DND-41 (cell line): ENCODE data around the gene FBRSL1.
"Not testable (repeated sequence)": the region's sequence is repeated elsewhere in the genome, so short reads cannot be mapped to it uniquely, and the experiment has no call there.

Experiments used
- ATAC-seq: fragments of 200-7000 bp; cut with Tn5 transposase; 3 replicates; pipeline ENCODE4 v1.9.1; 2021; ENCODE audit warnings: low read depth; ENCODE audit not compliant: insufficient read depth
- DNase-seq: peaks from one replicate; pipeline ENCODE4 v3.0.0-alpha.2; 2020
- H2AFZ ChIP-seq: 2 replicates; pipeline ENCODE4 v1.6.0; 2012; ENCODE audit warnings: low read depth, low read length
- H3K27ac ChIP-seq: 2 replicates; pipeline ENCODE4 v1.5.1; 2012; ENCODE audit warnings: low read length, inconsistent platforms
- H3K27me3 ChIP-seq: fragments of 200-600 bp; sonication (generic); 2 replicates; pipeline ENCODE4 v1.6.0; 2012; ENCODE audit warnings: low read length, mild to moderate bottlenecking, inconsistent platforms; ENCODE audit not compliant: insufficient read depth, poor library complexity
- H3K36me3 ChIP-seq: 2 replicates; pipeline ENCODE4 v1.5.1; 2012; ENCODE audit warnings: low read length, inconsistent platforms; ENCODE audit not compliant: insufficient read depth
- H3K4me1 ChIP-seq: 2 replicates; pipeline ENCODE4 v1.5.1; 2012; ENCODE audit warnings: mild to moderate bottlenecking, low read length; ENCODE audit not compliant: insufficient read depth
- H3K4me2 ChIP-seq: 2 replicates; pipeline ENCODE4 v1.6.0; 2012; ENCODE audit warnings: mild to moderate bottlenecking, moderate library complexity, low read length, inconsistent platforms; ENCODE audit not compliant: insufficient read depth
- H3K4me3 ChIP-seq, 2 experiments: fragments of 200-600 bp in 1 of 2; shearing (Covaris generic) in 1 of 2; 2 replicates each; pipeline ENCODE4 v1.5.1; 2012 to 2016; ENCODE audit warnings: inconsistent platforms in 2 of 2, low read length in 2 of 2, mild to moderate bottlenecking in 2 of 2, low read depth in 1 of 2, moderate library complexity in 1 of 2
- H3K79me2 ChIP-seq: 2 replicates; pipeline ENCODE4 v1.6.0; 2012; ENCODE audit warnings: low read length, inconsistent platforms; ENCODE audit not compliant: insufficient read depth
- H3K9ac ChIP-seq: 2 replicates; pipeline ENCODE4 v1.6.0; 2012; ENCODE audit warnings: low read depth, mild to moderate bottlenecking, inconsistent platforms, low read length, moderate library complexity
- H3K9me3 ChIP-seq: 2 replicates; pipeline ENCODE4 v1.5.1; 2012; ENCODE audit warnings: low read length, moderate library complexity, mild to moderate bottlenecking, inconsistent platforms; ENCODE audit not compliant: insufficient read depth, severe bottlenecking
- H4K20me1 ChIP-seq: 2 replicates; pipeline ENCODE4 v1.6.0; 2012; ENCODE audit warnings: low read length; ENCODE audit not compliant: insufficient read depth
- CTCF ChIP-seq: IDR thresholded peaks from 2 replicates; pipeline ENCODE4 v1.5.1; 2012; ENCODE audit warnings: borderline replicate concordance, low read length, moderate library complexity, mild to moderate bottlenecking; ENCODE audit not compliant: poor library complexity, severe bottlenecking; ENCODE audit errors: extremely low read depth
- EZH2 ChIP-seq: IDR thresholded peaks from 3 replicates; pipeline ENCODE4 v1.6.1; 2012; ENCODE audit warnings: borderline replicate concordance, low read depth, mild to moderate bottlenecking, moderate library complexity, low read length, inconsistent platforms; ENCODE audit not compliant: severe bottlenecking

FBRSL1 gene

GRCh38 chr12:132529906-132530305, 40.0 kb downstream of the FBRSL1 start:
- no peak overlapping the region for H2AFZ ChIP-seq
- no peaks in the 10 kb centered on the region for H3K9me3 ChIP-seq
- H3K36me3 ChIP-seq, result no peaks in the 10 kb centered on the region
- H3K27ac ChIP-seq, result no peak overlapping the region
- TF ChIP-seq CTCF (no peak), EZH2 (no peak)
- H3K27me3 ChIP-seq, result no peaks in the 10 kb centered on the region
- ATAC-seq (no peak), DNase-seq (no peak)
- H3K4me2 ChIP-seq, result no peak overlapping the region
- H3K4me1 ChIP-seq, result no peaks in the 10 kb centered on the region
- no peak overlapping the region for H3K4me3 ChIP-seq
- H3K9ac ChIP-seq, result no peak overlapping the region
- H4K20me1 ChIP-seq, result peaks cover 31% of the 10 kb centered on the region
- no peaks in the 10 kb centered on the region for H3K79me2 ChIP-seq

GRCh38 chr12:132530447-132530846, 40.5 kb downstream of the FBRSL1 start:
- Histone ChIP-seq H3K9ac (no peak overlapping the region), H2AFZ (no peak overlapping the region), H3K79me2 (no peaks in the 10 kb centered on the region), H3K4me2 (no peak overlapping the region), H3K9me3 (no peaks in the 10 kb centered on the region), H3K4me1 (no peaks in the 10 kb centered on the region), H3K4me3 (no peak overlapping the region), H4K20me1 (peaks cover 31% of the 10 kb centered on the region), H3K27me3 (no peaks in the 10 kb centered on the region), H3K36me3 (no peaks in the 10 kb centered on the region), H3K27ac (no peak overlapping the region)
- ATAC-seq (no peak), DNase-seq (no peak)
- TF ChIP-seq EZH2 (no peak), CTCF (no peak)

- Histone ChIP-seq H3K36me3 (no peaks in the 10 kb centered on the region), H3K4me2 (no peak overlapping the region), H2AFZ (no peak overlapping the region), H4K20me1 (peaks cover 31% of the 10 kb centered on the region), H3K79me2 (no peaks in the 10 kb centered on the region), H3K9me3 (peaks cover 1% of the 10 kb centered on the region), H3K4me1 (no peaks in the 10 kb centered on the region), H3K27me3 (no peaks in the 10 kb centered on the region), H3K9ac (no peak overlapping the region), H3K4me3 (no peak overlapping the region), H3K27ac (no peak overlapping the region)
- DNase-seq (no peak), ATAC-seq (no peak)
- TF ChIP-seq EZH2 (no peak), CTCF (no peak)
These were observed 40.9 kb downstream of the FBRSL1 start for GRCh38 chr12:132530851-132531250.

- H3K27me3 ChIP-seq, ATAC-seq, H3K36me3 ChIP-seq, H3K4me2 ChIP-seq, DNase-seq, H3K4me3 ChIP-seq, H3K27ac ChIP-seq, H3K79me2 ChIP-seq, H3K4me1 ChIP-seq, H2AFZ ChIP-seq, H3K9ac ChIP-seq, H3K9me3 ChIP-seq: not testable (repeated sequence)
- H4K20me1 ChIP-seq, result peaks cover 44% of the 10 kb centered on the region
These were observed 43.0 kb downstream of the FBRSL1 start for GRCh38 chr12:132532711-132533583.
